ENCODE results near the gene ZNF665.
"Not testable (repeated sequence)": the region's sequence is repeated elsewhere in the genome, so short reads cannot be mapped to it uniquely, and the experiment has no call there.

Gene ZNF665

GRCh38 chr19:53185155-53185882, 7.8 kb downstream of the ZNF665 start:
- not testable (repeated sequence) for ATAC-seq (replicated peaks; ENCODE audit: extremely low read depth, poor library complexity, severe bottlenecking); H3K9me3 Mint-ChIP-seq; DNase-seq (ENCODE audit: low spot score in 2 of 2)

GRCh38 chr19:53183146-53183764, 9.9 kb downstream of the ZNF665 start:
- Mint-ChIP-seq H3K27me3 (no peaks in the 10 kb centered on the region), H3K4me1 (no peaks in the 10 kb centered on the region), H3K27ac (ENCODE audit: low read depth) (no peak overlapping the region), H3K36me3 (ENCODE audit: insufficient read depth) (peaks cover 3% of the 10 kb centered on the region), H3K9me3 (no peaks in the 10 kb centered on the region), H3K4me3 (no peak overlapping the region)
- no peak for ATAC-seq (replicated peaks; ENCODE audit: extremely low read depth, poor library complexity, severe bottlenecking)
- no peak for DNase-seq (ENCODE audit: low spot score in 2 of 2)

More at GRCh38 chr19:53185155-53185882, 7.8 kb downstream of the ZNF665 start:
- not testable (repeated sequence) for H3K27ac Mint-ChIP-seq (ENCODE audit: low read depth); H3K4me1 Mint-ChIP-seq; H3K4me3 Mint-ChIP-seq; H3K27me3 Mint-ChIP-seq; H3K36me3 Mint-ChIP-seq (ENCODE audit: insufficient read depth)

DNA sequence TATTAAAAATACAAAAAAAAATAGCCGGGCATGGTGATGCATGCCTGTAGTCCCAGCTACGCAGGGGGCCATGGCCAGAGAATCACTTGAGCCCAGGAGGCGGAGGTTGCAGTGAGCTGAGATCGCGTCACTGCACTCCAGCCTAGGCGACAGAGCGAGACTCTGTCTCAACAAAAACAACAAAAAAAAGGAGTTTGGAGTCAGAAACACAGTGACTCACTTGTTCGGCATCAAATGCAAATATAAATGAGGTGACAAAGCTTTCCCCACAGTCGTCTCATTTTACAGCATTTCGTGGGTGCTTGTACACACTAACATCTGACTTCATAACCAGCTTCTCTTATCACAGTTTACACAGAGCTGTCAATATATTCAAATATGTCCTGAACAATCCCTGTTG, 11.0 kb downstream of the ZNF665 start:
- no peak for DNase-seq (ENCODE audit: low spot score in 2 of 2)
- Mint-ChIP-seq H3K9me3 (no peaks in the 10 kb centered on the region), H3K4me1 (no peaks in the 10 kb centered on the region), H3K36me3 (ENCODE audit: insufficient read depth) (peaks cover 3% of the 10 kb centered on the region), H3K27me3 (no peaks in the 10 kb centered on the region), H3K27ac (ENCODE audit: low read depth) (no peak overlapping the region), H3K4me3 (no peak overlapping the region)
- no peak for ATAC-seq (replicated peaks; ENCODE audit: extremely low read depth, poor library complexity, severe bottlenecking)

DNA sequence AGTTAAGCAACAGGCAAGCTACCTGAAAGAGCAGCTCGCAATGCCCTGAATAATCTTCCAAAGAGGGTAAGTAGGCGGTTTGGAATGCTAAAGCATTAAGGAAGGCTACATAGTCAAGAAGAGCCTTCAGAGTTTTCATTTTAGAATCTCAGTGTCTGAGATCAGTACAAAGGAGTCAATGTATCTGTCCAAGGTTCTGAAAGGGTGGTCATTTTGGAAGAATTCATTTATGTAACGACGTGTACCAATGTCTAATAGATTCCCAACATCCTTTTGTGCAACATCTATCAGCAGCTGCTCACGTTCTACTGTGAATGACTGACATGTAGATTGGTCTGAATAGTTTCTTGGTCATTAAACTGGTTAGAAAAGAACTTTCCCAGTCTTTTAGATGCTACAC, 15.2 kb downstream of the ZNF665 start:
- DNase-seq (ENCODE audit: low spot score in 2 of 2), result no peak
- Mint-ChIP-seq H3K27me3 (peaks cover 10% of the 10 kb centered on the region), H3K9me3 (peaks cover 5% of the 10 kb centered on the region), H3K36me3 (ENCODE audit: insufficient read depth) (peaks cover 5% of the 10 kb centered on the region), H3K27ac (ENCODE audit: low read depth) (no peak overlapping the region), H3K4me1 (no peaks in the 10 kb centered on the region), H3K4me3 (no peak overlapping the region)
- ATAC-seq (replicated peaks; ENCODE audit: extremely low read depth, poor library complexity, severe bottlenecking), result no peak

- Mint-ChIP-seq H3K4me3 (no peak overlapping the region), H3K4me1 (no peaks in the 10 kb centered on the region), H3K36me3 (ENCODE audit: insufficient read depth) (peaks cover 3% of the 10 kb centered on the region), H3K27ac (ENCODE audit: low read depth) (no peak overlapping the region), H3K27me3 (peaks cover 10% of the 10 kb centered on the region), H3K9me3 (peaks cover 5% of the 10 kb centered on the region)
- no peak for ATAC-seq (replicated peaks; ENCODE audit: extremely low read depth, poor library complexity, severe bottlenecking)
- DNase-seq (ENCODE audit: low spot score in 2 of 2), result no peak
Observed at GRCh38 chr19:53172889-53173288, 20.3 kb downstream of the ZNF665 start.

DNA sequence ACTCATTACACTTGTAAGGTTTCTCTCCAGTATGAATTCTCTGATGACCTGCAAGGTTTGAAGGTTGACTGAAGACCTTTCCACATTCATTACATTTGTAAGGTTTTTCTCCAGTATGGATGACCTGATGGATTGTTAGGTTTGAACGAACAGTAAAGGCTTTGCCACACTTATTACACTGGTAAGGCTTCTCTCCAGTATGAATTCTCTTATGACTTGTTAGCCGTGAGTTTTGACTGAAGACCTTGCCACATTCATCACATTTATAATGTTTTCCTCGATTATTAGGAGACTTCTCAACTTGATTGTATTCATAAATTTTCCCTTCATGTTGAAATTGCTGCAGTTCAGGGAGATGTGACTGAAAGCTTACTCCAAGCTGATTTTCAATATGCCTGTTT, 27.5 kb downstream of the ZNF665 start:
- ATAC-seq (replicated peaks; ENCODE audit: extremely low read depth, poor library complexity, severe bottlenecking), result no peak
- Mint-ChIP-seq H3K27ac (ENCODE audit: low read depth) (no peak overlapping the region), H3K4me1 (no peaks in the 10 kb centered on the region), H3K4me3 (no peak overlapping the region), H3K36me3 (ENCODE audit: insufficient read depth) (peaks cover 4% of the 10 kb centered on the region), H3K9me3 (peaks cover 22% of the 10 kb centered on the region), H3K27me3 (no peaks in the 10 kb centered on the region)
- no peak for DNase-seq (ENCODE audit: low spot score in 2 of 2)

- Mint-ChIP-seq H3K27me3 (no peaks in the 10 kb centered on the region), H3K4me3 (no peak overlapping the region), H3K36me3 (ENCODE audit: insufficient read depth) (peaks cover 11% of the 10 kb centered on the region), H3K9me3 (peaks cover 34% of the 10 kb centered on the region), H3K4me1 (peaks cover 11% of the 10 kb centered on the region), H3K27ac (ENCODE audit: low read depth) (no peak overlapping the region)
- ATAC-seq (replicated peaks; ENCODE audit: extremely low read depth, poor library complexity, severe bottlenecking) (no peak), DNase-seq (ENCODE audit: low spot score in 2 of 2) (no peak)
Observed at GRCh38 chr19:53161123-53161522, 32.0 kb downstream of the ZNF665 start.

DNA sequence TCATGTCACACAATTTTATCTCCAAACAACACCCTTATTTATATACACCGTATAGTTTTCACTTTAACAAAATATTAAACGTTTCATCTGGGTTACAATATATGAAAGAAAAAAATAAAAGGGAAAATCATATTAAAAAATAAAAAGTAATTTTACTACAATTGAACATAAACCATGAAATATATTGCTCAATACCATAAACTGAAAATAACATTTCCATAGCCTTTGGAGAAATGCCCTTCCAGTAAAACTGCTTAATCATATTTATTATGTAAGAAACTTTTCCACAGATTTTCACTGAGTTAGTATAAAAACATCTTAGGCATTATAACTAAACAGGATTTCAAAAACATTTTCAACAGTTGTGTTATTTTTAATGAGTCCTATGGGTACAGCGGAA, 32.8 kb downstream of the ZNF665 start:
- DNase-seq (ENCODE audit: low spot score in 2 of 2) (no peak), ATAC-seq (replicated peaks; ENCODE audit: extremely low read depth, poor library complexity, severe bottlenecking) (no peak)
- H3K4me3 Mint-ChIP-seq, result no peak overlapping the region
- H3K4me1 Mint-ChIP-seq, result peaks cover 11% of the 10 kb centered on the region
- peaks cover 13% of the 10 kb centered on the region for H3K36me3 Mint-ChIP-seq (ENCODE audit: insufficient read depth)
- H3K27me3 Mint-ChIP-seq, result no peaks in the 10 kb centered on the region
- no peak overlapping the region for H3K27ac Mint-ChIP-seq (ENCODE audit: low read depth)
- peaks cover 27% of the 10 kb centered on the region for H3K9me3 Mint-ChIP-seq

DNA sequence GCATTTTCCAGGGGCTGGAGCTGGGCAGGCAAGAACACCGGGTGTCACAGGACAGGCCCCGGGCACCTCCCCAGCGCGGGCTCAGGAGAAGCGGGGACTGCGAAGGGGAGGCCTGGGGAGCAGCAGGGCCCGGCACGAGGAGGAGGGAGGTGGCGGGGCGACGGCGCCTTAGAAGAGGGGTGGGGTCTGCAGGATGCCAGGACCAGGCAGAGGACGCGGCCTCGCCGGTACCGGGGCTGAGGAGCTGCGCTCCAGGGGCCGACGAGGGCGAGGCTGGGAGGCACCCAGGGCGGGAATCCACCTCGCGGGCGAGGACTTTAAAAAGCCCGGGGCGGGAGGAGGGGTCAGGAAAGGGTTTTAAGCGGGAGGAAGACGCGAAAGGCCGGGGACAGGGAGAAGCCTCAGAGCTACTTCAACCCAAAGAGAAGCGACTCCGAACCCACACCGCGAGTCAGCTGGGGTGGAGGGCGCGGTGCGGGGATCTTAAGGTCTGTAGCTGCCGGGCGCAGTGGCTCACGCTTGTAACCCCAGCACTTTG, 35.0 kb downstream of the ZNF665 start:
- Mint-ChIP-seq H3K36me3 (ENCODE audit: insufficient read depth) (peaks cover 15% of the 10 kb centered on the region), H3K4me3 (peak overlapping the region; percentile 62), H3K27ac (ENCODE audit: low read depth) (peak overlapping the region; percentile 76), H3K27me3 (no peaks in the 10 kb centered on the region), H3K4me1 (peaks cover 11% of the 10 kb centered on the region), H3K9me3 (peaks cover 29% of the 10 kb centered on the region)
- ATAC-seq (replicated peaks; ENCODE audit: extremely low read depth, poor library complexity, severe bottlenecking) (peak; percentile 27), DNase-seq (ENCODE audit: low spot score in 2 of 2) (no peak)

DNA sequence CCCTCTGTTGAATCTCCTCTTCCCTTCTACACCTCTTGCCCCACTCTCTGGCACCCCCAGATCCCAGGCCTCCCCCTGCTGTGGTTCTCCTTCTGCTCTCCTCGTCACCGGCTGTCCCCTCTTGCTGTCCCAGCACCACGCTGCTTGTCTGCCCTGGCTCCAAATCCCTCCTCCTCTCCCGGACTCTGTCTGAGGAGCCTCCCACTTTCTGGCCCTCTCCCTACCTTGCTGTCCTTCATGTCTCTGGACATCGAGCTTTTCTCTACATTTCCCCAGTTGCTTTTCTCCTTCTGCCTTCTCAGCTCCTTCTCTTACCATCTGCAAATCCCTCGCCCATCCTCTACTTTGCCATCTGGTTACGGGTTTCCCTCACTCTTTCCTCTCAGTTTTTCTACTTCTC, 35.5 kb downstream of the ZNF665 start:
- DNase-seq (ENCODE audit: low spot score in 2 of 2), result no peak
- peak overlapping the region; percentile 62 for H3K4me3 Mint-ChIP-seq
- H3K36me3 Mint-ChIP-seq (ENCODE audit: insufficient read depth), result peaks cover 18% of the 10 kb centered on the region
- H3K4me1 Mint-ChIP-seq, result peaks cover 11% of the 10 kb centered on the region
- peak overlapping the region; percentile 76 for H3K27ac Mint-ChIP-seq (ENCODE audit: low read depth)
- peaks cover 29% of the 10 kb centered on the region for H3K9me3 Mint-ChIP-seq
- no peak for ATAC-seq (replicated peaks; ENCODE audit: extremely low read depth, poor library complexity, severe bottlenecking)
- no peaks in the 10 kb centered on the region for H3K27me3 Mint-ChIP-seq

GRCh38 chr19:53156850-53157249, 36.3 kb downstream of the ZNF665 start:
- ATAC-seq (replicated peaks; ENCODE audit: extremely low read depth, poor library complexity, severe bottlenecking) (no peak), DNase-seq (ENCODE audit: low spot score in 2 of 2) (no peak)
- Mint-ChIP-seq H3K27ac (ENCODE audit: low read depth) (peak overlapping the region; percentile 76), H3K9me3 (peaks cover 29% of the 10 kb centered on the region), H3K4me1 (peaks cover 11% of the 10 kb centered on the region), H3K27me3 (no peaks in the 10 kb centered on the region), H3K36me3 (ENCODE audit: insufficient read depth) (peaks cover 16% of the 10 kb centered on the region), H3K4me3 (peak overlapping the region; percentile 62)

DNA sequence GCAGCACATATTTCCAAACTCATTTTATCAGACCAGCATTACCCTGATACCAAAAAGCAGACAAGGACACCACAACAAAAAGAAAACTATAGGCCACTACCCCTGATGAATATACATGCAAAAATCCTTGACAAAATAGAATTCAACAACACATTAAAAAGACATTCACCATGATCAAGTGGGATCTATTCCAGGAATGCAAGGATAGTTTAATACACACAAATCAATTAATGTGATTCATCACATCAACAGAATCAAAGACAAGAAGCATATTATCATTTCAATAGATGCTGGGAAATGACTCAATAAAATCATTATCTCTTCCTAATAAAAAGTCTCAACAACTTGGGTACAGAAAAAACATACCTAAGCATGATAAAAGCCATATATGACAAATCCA, 45.5 kb downstream of the ZNF665 start:
- no peaks in the 10 kb centered on the region for H3K27me3 Mint-ChIP-seq
- no peak overlapping the region for H3K27ac Mint-ChIP-seq (ENCODE audit: low read depth)
- no peak overlapping the region for H3K4me3 Mint-ChIP-seq
- no peak for DNase-seq (ENCODE audit: low spot score in 2 of 2)
- no peak for ATAC-seq (replicated peaks; ENCODE audit: extremely low read depth, poor library complexity, severe bottlenecking)
- no peaks in the 10 kb centered on the region for H3K4me1 Mint-ChIP-seq
- peaks cover 23% of the 10 kb centered on the region for H3K9me3 Mint-ChIP-seq
- peaks cover 12% of the 10 kb centered on the region for H3K36me3 Mint-ChIP-seq (ENCODE audit: insufficient read depth)

DNA sequence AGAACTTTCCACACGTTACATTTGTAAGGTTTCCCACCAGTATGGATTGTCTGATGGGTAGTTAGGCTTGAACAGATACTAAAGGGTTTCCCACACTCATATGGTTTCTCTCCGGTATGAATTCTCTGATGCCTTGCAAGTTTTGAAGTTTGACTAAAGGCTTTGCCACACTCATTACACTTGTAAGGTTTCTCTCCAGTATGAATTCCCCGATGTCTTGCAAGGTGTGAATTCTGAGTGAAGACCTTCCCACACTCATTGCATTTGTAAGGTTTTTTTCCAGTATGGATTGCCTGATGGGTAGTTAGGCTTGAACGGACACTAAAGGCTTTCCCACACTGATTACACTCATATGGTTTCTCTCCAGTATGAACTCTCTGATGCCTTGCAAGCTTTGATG, 52.8 kb downstream of the ZNF665 start:
- Mint-ChIP-seq H3K36me3 (ENCODE audit: insufficient read depth) (peaks cover 7% of the 10 kb centered on the region), H3K27ac (ENCODE audit: low read depth) (no peak overlapping the region), H3K9me3 (peaks cover 28% of the 10 kb centered on the region), H3K4me3 (no peak overlapping the region), H3K27me3 (no peaks in the 10 kb centered on the region), H3K4me1 (no peaks in the 10 kb centered on the region)
- ATAC-seq (replicated peaks; ENCODE audit: extremely low read depth, poor library complexity, severe bottlenecking) (no peak), DNase-seq (ENCODE audit: low spot score in 2 of 2) (no peak)
